PC-9 (cell line): ENCODE results near the gene TBC1D22A.

ENCODE experiments used
- EZH2 ChIP-seq: fragments of 200-600 bp; sonication (generic); IDR thresholded peaks from 2 replicates; pipeline ENCODE4 v1.8.0; 2017; ENCODE audit warnings: antibody characterized with exemption, low read depth
- TF ChIP-seq, protein P1 (sequence below): fragments of 200-600 bp; sonication (generic); conservative IDR thresholded peaks from 2 replicates; pipeline ENCODE4 v1.6.1; 2017; ENCODE audit warnings: mixed run types, antibody characterized with exemption, mild to moderate bottlenecking, moderate library complexity

- TF ChIP-seq, protein P1, sequence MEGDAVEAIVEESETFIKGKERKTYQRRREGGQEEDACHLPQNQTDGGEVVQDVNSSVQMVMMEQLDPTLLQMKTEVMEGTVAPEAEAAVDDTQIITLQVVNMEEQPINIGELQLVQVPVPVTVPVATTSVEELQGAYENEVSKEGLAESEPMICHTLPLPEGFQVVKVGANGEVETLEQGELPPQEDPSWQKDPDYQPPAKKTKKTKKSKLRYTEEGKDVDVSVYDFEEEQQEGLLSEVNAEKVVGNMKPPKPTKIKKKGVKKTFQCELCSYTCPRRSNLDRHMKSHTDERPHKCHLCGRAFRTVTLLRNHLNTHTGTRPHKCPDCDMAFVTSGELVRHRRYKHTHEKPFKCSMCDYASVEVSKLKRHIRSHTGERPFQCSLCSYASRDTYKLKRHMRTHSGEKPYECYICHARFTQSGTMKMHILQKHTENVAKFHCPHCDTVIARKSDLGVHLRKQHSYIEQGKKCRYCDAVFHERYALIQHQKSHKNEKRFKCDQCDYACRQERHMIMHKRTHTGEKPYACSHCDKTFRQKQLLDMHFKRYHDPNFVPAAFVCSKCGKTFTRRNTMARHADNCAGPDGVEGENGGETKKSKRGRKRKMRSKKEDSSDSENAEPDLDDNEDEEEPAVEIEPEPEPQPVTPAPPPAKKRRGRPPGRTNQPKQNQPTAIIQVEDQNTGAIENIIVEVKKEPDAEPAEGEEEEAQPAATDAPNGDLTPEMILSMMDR: no peak
- no peak for TF ChIP-seq EZH2
Measured at GRCh38 chr22:46934746-46935491, 172.5 kb downstream of the TBC1D22A start.
